ENCODE measurements around the gene SPATA16. TPM values are rescaled to one million over a fixed set of nuclear protein-coding genes. Genes with fewer than 3 reads are reported as not detected.

Gene SPATA16
- total RNA-seq, 2 donors from 2014 or later: not detected

DNA sequence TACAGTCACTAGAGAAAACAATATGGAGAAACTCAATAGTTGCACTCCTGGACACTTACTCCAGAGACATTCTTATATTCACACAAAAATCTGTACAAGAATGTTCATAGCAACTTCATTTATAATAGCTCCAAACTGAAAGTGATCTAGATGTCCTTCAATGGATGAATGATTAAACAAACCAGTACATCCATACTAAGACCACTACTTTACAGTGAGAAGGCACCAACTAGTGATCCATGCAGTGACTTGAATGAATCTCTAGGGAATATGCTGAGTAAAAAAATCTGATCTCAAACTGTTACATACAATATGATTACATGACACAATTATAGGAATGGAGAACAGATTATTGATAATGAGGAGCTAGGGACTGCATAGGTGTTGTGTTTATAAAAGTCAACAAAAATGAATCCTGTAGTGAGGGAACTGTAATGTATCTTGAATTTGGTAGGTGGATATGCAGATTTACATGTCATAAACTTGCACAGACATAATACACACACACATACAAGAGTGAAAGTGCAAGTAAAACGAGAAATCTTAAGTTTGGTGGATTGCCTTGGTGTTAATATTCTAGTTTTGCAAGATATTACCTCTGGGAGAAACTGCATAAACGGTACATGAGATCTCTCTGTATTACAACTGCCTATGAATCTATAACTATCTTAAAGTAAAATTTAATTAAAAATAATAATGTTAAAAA lies 85.7 kb downstream of the SPATA16 start:
- Histone ChIP-seq H3K9me3 (no peaks in the 10 kb centered on the region), H3K27ac (no peak overlapping the region), H3K36me3 (no peaks in the 10 kb centered on the region), H3K27me3 (no peaks in the 10 kb centered on the region), H3K4me1 (no peaks in the 10 kb centered on the region), H3K4me3 (no peak overlapping the region)
- no peak for DNase-seq (ENCODE audit: low spot score)
- TF ChIP-seq, protein P1, sequence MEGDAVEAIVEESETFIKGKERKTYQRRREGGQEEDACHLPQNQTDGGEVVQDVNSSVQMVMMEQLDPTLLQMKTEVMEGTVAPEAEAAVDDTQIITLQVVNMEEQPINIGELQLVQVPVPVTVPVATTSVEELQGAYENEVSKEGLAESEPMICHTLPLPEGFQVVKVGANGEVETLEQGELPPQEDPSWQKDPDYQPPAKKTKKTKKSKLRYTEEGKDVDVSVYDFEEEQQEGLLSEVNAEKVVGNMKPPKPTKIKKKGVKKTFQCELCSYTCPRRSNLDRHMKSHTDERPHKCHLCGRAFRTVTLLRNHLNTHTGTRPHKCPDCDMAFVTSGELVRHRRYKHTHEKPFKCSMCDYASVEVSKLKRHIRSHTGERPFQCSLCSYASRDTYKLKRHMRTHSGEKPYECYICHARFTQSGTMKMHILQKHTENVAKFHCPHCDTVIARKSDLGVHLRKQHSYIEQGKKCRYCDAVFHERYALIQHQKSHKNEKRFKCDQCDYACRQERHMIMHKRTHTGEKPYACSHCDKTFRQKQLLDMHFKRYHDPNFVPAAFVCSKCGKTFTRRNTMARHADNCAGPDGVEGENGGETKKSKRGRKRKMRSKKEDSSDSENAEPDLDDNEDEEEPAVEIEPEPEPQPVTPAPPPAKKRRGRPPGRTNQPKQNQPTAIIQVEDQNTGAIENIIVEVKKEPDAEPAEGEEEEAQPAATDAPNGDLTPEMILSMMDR (IDR thresholded peaks at IDR 0.05): no peak

DNA sequence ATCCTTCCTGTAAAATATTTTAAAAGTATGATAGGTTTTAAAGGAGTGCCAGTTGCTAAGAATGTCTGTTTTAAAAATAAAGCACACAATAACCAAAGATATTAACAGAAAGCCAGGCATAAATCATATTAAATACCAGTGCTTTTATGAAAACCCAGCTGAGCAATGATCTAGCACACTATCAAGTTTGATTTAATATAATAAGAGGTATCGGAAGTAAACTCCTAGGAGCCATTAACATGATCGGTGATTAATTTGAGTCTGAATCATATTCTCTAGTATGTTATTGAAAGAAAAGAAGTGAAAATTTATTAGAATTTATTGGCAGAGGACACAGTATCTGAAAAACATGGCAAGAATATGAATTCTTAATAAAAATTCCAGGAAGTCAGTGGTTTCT lies 91.7 kb downstream of the SPATA16 start:
- Histone ChIP-seq H3K4me3 (no peak overlapping the region), H3K36me3 (no peaks in the 10 kb centered on the region)
- TF ChIP-seq, protein P1 (IDR thresholded peaks at IDR 0.05): no peak

DNA sequence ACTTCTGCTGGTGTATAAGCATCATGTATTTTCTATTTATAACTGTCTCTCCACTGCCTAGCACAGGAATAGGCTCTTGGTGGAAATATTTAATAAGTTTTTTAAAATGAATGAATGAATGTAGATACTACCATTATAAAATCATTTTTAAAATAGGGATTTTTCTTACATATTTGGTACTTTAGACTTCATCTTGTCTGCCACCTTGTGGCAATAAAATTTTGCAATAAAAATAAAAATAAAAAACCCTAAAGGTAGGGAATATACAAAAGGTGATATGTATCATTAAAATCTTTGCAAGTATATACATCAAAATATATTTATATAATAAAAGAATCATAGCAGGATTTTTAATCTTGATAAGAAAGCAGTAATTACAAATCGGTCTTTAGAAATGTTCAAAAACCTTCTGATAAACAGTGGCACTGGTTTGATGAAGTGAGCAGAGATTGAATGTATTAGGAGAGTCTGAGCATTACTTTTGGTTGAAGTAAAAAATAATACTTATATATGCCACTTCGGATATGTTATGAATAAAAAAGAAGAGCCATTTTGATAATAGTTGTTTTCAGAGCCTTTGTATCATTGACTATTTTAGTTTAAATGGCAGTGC lies 95.2 kb downstream of the SPATA16 start:
- no peak for DNase-seq (ENCODE audit: low spot score)
- Histone ChIP-seq H3K4me3 (no peak overlapping the region), H3K9me3 (no peaks in the 10 kb centered on the region), H3K27me3 (no peaks in the 10 kb centered on the region), H3K36me3 (no peaks in the 10 kb centered on the region), H3K27ac (no peak overlapping the region), H3K4me1 (no peaks in the 10 kb centered on the region)
- TF ChIP-seq, protein P1 (IDR thresholded peaks at IDR 0.05): peak in 1 of 2 donors; percentile 61

More for the DNA sequence above, 91.7 kb downstream of the SPATA16 start:
- Histone ChIP-seq H3K4me1 (no peaks in the 10 kb centered on the region), H3K27ac (no peak overlapping the region), H3K9me3 (no peaks in the 10 kb centered on the region), H3K27me3 (no peaks in the 10 kb centered on the region)
- DNase-seq (ENCODE audit: low spot score): no peak

DNA sequence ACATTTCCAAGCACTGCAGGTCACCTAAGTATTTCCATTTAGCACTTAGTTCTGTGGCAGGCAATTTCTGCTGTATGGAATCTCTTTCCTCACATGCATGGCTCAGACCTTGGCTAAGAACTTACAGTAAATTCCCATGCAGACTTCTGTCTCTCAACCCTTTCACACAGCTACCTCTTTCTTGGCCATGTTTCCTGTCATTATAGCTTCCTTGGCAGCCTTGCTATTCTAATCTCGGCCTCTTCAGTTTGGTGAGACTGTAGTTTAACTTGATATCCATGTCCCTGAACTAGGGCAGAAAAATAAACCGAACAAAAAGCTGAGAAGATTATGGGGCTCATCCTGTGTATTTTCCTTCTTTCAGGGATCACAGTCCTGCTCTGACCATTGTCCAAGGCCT lies 96.0 kb downstream of the SPATA16 start:
- no peak for DNase-seq (ENCODE audit: low spot score)
- Histone ChIP-seq H3K9me3 (no peaks in the 10 kb centered on the region), H3K4me1 (no peaks in the 10 kb centered on the region), H3K4me3 (no peak overlapping the region), H3K27ac (peak overlapping the region in 1 of 2 donors; percentile 47), H3K36me3 (no peaks in the 10 kb centered on the region), H3K27me3 (no peaks in the 10 kb centered on the region)
- TF ChIP-seq, protein P1 (IDR thresholded peaks at IDR 0.05): no peak

DNA sequence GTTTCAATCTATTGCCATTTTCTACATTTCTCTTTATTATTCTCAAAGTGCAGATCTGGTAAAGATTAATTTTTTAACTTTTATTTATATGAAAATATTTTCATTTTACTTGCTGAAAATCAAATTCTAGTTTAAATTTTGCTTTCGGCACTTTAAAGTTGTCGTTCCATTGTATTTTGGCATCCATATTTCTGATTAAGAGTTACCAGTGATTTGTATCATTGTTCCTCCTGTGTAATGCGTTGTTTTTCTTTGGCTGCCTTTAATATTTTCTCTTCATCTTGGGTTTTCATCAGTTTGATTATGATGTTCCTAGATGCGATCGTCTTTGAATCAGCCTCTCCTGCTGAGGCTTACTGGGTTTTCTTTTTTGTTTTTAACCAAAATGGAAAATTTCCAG lies 97.3 kb downstream of the SPATA16 start:
- H3K36me3 ChIP-seq: no peaks in the 10 kb centered on the region
- H3K27me3 ChIP-seq: no peaks in the 10 kb centered on the region
- TF ChIP-seq, protein P1 (IDR thresholded peaks at IDR 0.05): no peak

More for the DNA sequence above, 97.3 kb downstream of the SPATA16 start:
- Histone ChIP-seq H3K4me1 (no peaks in the 10 kb centered on the region), H3K27ac (no peak overlapping the region), H3K4me3 (no peak overlapping the region), H3K9me3 (no peaks in the 10 kb centered on the region)
- DNase-seq (ENCODE audit: low spot score): no peak

Measured in right atrium auricular region (tissue), 2 donors.